WTC11 (cell line): Measurements from ENCODE around the gene ITGAX. TPM values are rescaled to one million over a fixed set of nuclear protein-coding genes. Genes with fewer than 3 reads are reported as not detected.
"Not testable (repeated sequence)": the region's sequence is repeated elsewhere in the genome, so short reads cannot be mapped to it uniquely, and the experiment has no call there.

Experiments used
- ATAC-seq: fragments of 200-7000 bp; cut with Tn5 transposase; 2 replicates; pipeline ENCODE4 v1.10.0; 2021; ENCODE audit warnings: mild to moderate bottlenecking, moderate library complexity
- CTCF ChIA-PET: fragments of 300-600 bp; sonication (Branson Sonifier 250); formaldehyde crosslinking; loops from one replicate; lab custom pipeline; 2021; ENCODE audit warnings: antibody characterized with exemption; lab: Charles Lee
- POLR2A ChIA-PET: fragments of 350-600 bp; sonication (Branson Sonifier 250); formaldehyde crosslinking; loops from one replicate; lab custom pipeline; 2021; ENCODE audit warnings: antibody characterized with exemption; lab: Charles Lee
- DNase-seq: peaks from one replicate; pipeline ENCODE4 v3.0.0; 2021; ENCODE audit warnings: low spot score
- H3K27ac Mint-ChIP-seq: 2 replicates; pipeline ENCODE4 v1.8.0; 2021; ENCODE audit warnings: mixed read lengths
- H3K27me3 Mint-ChIP-seq: 2 replicates; pipeline ENCODE4 v1.8.0; 2021; ENCODE audit warnings: low read depth, mild to moderate bottlenecking, moderate library complexity, mixed read lengths
- H3K36me3 Mint-ChIP-seq: 2 replicates; pipeline ENCODE4 v1.8.0; 2021; ENCODE audit warnings: mixed read lengths
- H3K4me1 Mint-ChIP-seq: 2 replicates; pipeline ENCODE4 v1.8.0; 2022; ENCODE audit warnings: mixed read lengths
- H3K4me3 Mint-ChIP-seq: 2 replicates; pipeline ENCODE4 v1.8.0; 2021; ENCODE audit warnings: mild to moderate bottlenecking, moderate library complexity, mixed read lengths
- H3K9me3 Mint-ChIP-seq: 2 replicates; pipeline ENCODE4 v1.8.0; 2021; ENCODE audit warnings: mixed read lengths
- CBFB ChIP-seq: sonication (generic); formaldehyde crosslinking; IDR thresholded peaks from 2 replicates; pipeline ENCODE4 v1.8.1; 2022; ENCODE audit warnings: mild to moderate bottlenecking, low read depth, missing genetic modification reagents
- CREM ChIP-seq: sonication (generic); formaldehyde crosslinking; IDR thresholded peaks from 2 replicates; pipeline ENCODE4 v1.8.1; 2022; ENCODE audit warnings: mild to moderate bottlenecking, missing genetic modification reagents, moderate library complexity
- ELF4 ChIP-seq: sonication (generic); formaldehyde crosslinking; IDR thresholded peaks from 2 replicates; pipeline ENCODE4 v1.8.1; 2022; ENCODE audit warnings: low read depth, mild to moderate bottlenecking, moderate library complexity, missing genetic modification reagents
- GRHL2 ChIP-seq: fragments of 250-450 bp; sonication (Bioruptor Pico); IDR thresholded peaks from 2 replicates; pipeline ENCODE4 v1.8.0; 2022; ENCODE audit warnings: mild to moderate bottlenecking, moderate library complexity; ENCODE audit not compliant: insufficient replicate concordance, severe bottlenecking
- HMGA2 ChIP-seq: fragments of 250-450 bp; sonication (Bioruptor Pico); IDR thresholded peaks from 2 replicates; pipeline ENCODE4 v1.4.0; 2021; ENCODE audit warnings: mild to moderate bottlenecking, moderate library complexity
- IRF2 ChIP-seq: sonication (generic); formaldehyde crosslinking; IDR thresholded peaks from 2 replicates; pipeline ENCODE4 v1.8.0; 2022; ENCODE audit warnings: low read depth, missing genetic modification reagents, borderline replicate concordance
- NR2C2 ChIP-seq: sonication (generic); formaldehyde crosslinking; IDR thresholded peaks from 2 replicates; pipeline ENCODE4 v1.8.0; 2022; ENCODE audit warnings: mild to moderate bottlenecking, missing genetic modification reagents
- RORB ChIP-seq: fragments of 250-450 bp; sonication (Bioruptor Pico); IDR thresholded peaks from 2 replicates; pipeline ENCODE4 v1.9.0; 2021; ENCODE audit warnings: mild to moderate bottlenecking
- SMAD3 ChIP-seq: sonication (generic); formaldehyde crosslinking; IDR thresholded peaks from 2 replicates; pipeline ENCODE4 v1.8.0; 2022; ENCODE audit warnings: missing genetic modification reagents, mild to moderate bottlenecking, borderline replicate concordance
- SP1 ChIP-seq: sonication (generic); formaldehyde crosslinking; conservative IDR thresholded peaks from 2 replicates; pipeline ENCODE4 v1.8.1; 2022; ENCODE audit warnings: missing genetic modification reagents
- TP53 ChIP-seq: sonication (generic); formaldehyde crosslinking; IDR thresholded peaks from 2 replicates; pipeline ENCODE4 v1.8.1; 2023; ENCODE audit warnings: mild to moderate bottlenecking, missing genetic modification reagents
- ZBTB21 ChIP-seq: sonication (generic); formaldehyde crosslinking; IDR thresholded peaks from 2 replicates; pipeline ENCODE4 v1.8.1; 2023; ENCODE audit warnings: mild to moderate bottlenecking, missing genetic modification reagents, borderline replicate concordance
- ZNF219 ChIP-seq: sonication (generic); formaldehyde crosslinking; IDR thresholded peaks from 2 replicates; pipeline ENCODE4 v1.8.0; 2023; ENCODE audit warnings: missing genetic modification reagents, mild to moderate bottlenecking, borderline replicate concordance
- ZNF416 ChIP-seq: fragments of 250-450 bp; sonication (Bioruptor Pico); IDR thresholded peaks from 2 replicates; pipeline ENCODE4 v1.9.0; 2021; ENCODE audit warnings: mild to moderate bottlenecking, inconsistent platforms
- ZNF423 ChIP-seq: fragments of 250-450 bp; sonication (Bioruptor Pico); IDR thresholded peaks from 2 replicates; pipeline ENCODE4 v2.1.2; 2022; ENCODE audit warnings: mild to moderate bottlenecking, moderate library complexity
- ZNF671 ChIP-seq: fragments of 250-450 bp; sonication (Bioruptor Pico); IDR thresholded peaks from 2 replicates; pipeline ENCODE4 v1.8.0; 2021; ENCODE audit warnings: mild to moderate bottlenecking
- total RNA-seq: library from RNA; stranded (reverse); gene quantifications from 3 replicates; pipeline ENCODE4 v1.2.3, GENCODE V29; 2021
- TF ChIP-seq, protein P1 (sequence below): sonication (generic); formaldehyde crosslinking; conservative IDR thresholded peaks from 2 replicates; pipeline ENCODE4 v1.8.1; 2022; ENCODE audit warnings: mild to moderate bottlenecking, missing genetic modification reagents
- TF ChIP-seq, protein P2 (sequence below): sonication (generic); formaldehyde crosslinking; IDR thresholded peaks from 2 replicates; pipeline ENCODE4 v1.8.1; 2023; ENCODE audit warnings: mild to moderate bottlenecking, missing genetic modification reagents, moderate library complexity
- TF ChIP-seq, protein P3 (sequence below): sonication (generic); formaldehyde crosslinking; IDR thresholded peaks from 2 replicates; pipeline ENCODE4 v1.8.0; 2023; ENCODE audit warnings: mild to moderate bottlenecking, missing genetic modification reagents
- TF ChIP-seq, protein P4 (sequence below): sonication (generic); formaldehyde crosslinking; IDR thresholded peaks from 2 replicates; pipeline ENCODE4 v1.8.1; 2022; ENCODE audit warnings: missing genetic modification reagents, borderline replicate concordance
- TF ChIP-seq, protein P5 (sequence below): sonication (generic); formaldehyde crosslinking; IDR thresholded peaks from 2 replicates; pipeline ENCODE4 v1.8.0; 2023; ENCODE audit warnings: missing genetic modification reagents
- TF ChIP-seq, protein P6 (sequence below): sonication (generic); formaldehyde crosslinking; IDR thresholded peaks from 2 replicates; pipeline ENCODE4 v1.8.1; 2023; ENCODE audit warnings: mild to moderate bottlenecking, missing genetic modification reagents
- TF ChIP-seq, protein P7 (sequence below): sonication (generic); formaldehyde crosslinking; IDR thresholded peaks from 2 replicates; pipeline ENCODE4 v1.8.0; 2022; ENCODE audit warnings: mild to moderate bottlenecking, missing genetic modification reagents

Gene ITGAX
- total RNA-seq, 1 experiment from 2014 or later, result 0.33 TPM

DNA sequence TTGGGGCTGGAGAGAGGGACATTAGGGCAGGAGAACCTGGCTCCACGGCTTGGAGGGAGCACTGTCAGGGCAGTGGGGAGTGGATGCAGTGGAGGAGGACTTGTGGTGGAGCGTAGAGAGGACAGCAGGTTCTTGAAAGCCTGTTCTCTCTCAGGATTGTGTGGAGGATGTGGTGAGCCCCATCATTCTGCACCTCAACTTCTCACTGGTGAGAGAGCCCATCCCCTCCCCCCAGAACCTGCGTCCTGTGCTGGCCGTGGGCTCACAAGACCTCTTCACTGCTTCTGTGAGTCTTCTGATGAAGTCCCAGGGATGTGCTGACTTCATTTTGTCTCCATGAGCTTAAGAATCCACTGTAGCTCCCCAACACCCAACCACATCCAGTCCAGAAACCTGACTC is 59.7 kb downstream of the ITGAX start (continued):
- TF ChIP-seq, protein P1, sequence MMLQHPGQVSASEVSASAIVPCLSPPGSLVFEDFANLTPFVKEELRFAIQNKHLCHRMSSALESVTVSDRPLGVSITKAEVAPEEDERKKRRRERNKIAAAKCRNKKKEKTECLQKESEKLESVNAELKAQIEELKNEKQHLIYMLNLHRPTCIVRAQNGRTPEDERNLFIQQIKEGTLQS (CRISPR knock-in tag), result no peak
- TF ChIP-seq, protein P2, sequence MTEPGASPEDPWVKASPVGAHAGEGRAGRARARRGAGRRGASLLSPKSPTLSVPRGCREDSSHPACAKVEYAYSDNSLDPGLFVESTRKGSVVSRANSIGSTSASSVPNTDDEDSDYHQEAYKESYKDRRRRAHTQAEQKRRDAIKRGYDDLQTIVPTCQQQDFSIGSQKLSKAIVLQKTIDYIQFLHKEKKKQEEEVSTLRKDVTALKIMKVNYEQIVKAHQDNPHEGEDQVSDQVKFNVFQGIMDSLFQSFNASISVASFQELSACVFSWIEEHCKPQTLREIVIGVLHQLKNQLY (CRISPR knock-in tag), result no peak
- TF ChIP-seq TP53 (no peak), ZNF416 (CRISPR knock-in tag) (no peak)
- TF ChIP-seq, protein P3, sequence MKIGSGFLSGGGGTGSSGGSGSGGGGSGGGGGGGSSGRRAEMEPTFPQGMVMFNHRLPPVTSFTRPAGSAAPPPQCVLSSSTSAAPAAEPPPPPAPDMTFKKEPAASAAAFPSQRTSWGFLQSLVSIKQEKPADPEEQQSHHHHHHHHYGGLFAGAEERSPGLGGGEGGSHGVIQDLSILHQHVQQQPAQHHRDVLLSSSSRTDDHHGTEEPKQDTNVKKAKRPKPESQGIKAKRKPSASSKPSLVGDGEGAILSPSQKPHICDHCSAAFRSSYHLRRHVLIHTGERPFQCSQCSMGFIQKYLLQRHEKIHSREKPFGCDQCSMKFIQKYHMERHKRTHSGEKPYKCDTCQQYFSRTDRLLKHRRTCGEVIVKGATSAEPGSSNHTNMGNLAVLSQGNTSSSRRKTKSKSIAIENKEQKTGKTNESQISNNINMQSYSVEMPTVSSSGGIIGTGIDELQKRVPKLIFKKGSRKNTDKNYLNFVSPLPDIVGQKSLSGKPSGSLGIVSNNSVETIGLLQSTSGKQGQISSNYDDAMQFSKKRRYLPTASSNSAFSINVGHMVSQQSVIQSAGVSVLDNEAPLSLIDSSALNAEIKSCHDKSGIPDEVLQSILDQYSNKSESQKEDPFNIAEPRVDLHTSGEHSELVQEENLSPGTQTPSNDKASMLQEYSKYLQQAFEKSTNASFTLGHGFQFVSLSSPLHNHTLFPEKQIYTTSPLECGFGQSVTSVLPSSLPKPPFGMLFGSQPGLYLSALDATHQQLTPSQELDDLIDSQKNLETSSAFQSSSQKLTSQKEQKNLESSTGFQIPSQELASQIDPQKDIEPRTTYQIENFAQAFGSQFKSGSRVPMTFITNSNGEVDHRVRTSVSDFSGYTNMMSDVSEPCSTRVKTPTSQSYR, result no peak

DNA sequence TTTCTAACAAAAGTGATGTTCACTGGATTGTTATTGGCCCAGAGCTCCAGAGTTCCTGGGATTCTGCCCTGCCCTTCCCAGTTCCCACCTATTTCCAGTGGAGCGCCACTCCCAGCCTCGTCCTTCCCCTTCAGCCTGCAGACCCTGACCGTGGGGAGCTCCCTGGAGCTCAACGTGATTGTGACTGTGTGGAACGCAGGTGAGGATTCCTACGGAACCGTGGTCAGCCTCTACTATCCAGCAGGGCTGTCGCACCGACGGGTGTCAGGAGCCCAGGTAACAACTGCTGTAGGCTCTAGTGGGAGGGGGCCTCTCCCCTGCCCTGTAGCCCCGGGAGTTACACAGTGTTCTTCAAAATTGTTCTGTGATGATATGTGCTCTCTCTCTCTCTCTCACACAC is 61.4 kb downstream of the ITGAX start:
- POLR2A ChIA-PET, result no interaction called here
- CTCF ChIA-PET, result no interaction called here
- TF ChIP-seq, protein P4, sequence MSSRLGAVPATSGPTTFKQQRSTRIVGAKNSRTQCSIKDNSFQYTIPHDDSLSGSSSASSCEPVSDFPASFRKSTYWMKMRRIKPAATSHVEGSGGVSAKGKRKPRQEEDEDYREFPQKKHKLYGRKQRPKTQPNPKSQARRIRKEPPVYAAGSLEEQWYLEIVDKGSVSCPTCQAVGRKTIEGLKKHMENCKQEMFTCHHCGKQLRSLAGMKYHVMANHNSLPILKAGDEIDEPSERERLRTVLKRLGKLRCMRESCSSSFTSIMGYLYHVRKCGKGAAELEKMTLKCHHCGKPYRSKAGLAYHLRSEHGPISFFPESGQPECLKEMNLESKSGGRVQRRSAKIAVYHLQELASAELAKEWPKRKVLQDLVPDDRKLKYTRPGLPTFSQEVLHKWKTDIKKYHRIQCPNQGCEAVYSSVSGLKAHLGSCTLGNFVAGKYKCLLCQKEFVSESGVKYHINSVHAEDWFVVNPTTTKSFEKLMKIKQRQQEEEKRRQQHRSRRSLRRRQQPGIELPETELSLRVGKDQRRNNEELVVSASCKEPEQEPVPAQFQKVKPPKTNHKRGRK (CRISPR knock-in tag), result no peak
- TF ChIP-seq ZNF219 (CRISPR knock-in tag), result no peak
- peaks cover 7% of the 10 kb centered on the region for H3K9me3 Mint-ChIP-seq
- H3K4me1 Mint-ChIP-seq, result no peaks in the 10 kb centered on the region
- H3K27me3 Mint-ChIP-seq, result peaks cover 4% of the 10 kb centered on the region
- no peaks in the 10 kb centered on the region for H3K36me3 Mint-ChIP-seq
- no peak for ATAC-seq
- H3K27ac Mint-ChIP-seq, result no peak overlapping the region
- DNase-seq, result no peak
- H3K4me3 Mint-ChIP-seq, result no peak overlapping the region

DNA sequence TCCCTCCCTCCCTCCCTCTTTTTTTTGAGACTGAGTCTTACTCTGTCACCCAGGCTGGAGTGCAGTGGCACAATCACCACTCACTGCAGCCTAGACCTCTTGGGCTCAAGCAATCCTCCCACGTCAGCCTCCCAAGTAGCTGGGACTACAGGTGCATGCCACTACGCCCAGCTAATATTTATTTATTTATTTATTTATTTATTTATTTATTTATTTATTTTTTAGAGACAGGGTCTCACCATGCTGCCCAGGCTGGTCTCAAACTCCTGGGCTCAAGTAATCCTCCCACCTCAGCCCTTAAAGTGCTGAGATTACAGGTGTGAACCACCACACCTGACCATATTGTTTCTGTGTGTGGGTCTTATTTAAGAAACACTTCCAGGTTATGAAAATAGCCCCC is 62.1 kb downstream of the ITGAX start:
- H3K4me3 Mint-ChIP-seq, POLR2A ChIA-PET, H3K27ac Mint-ChIP-seq, H3K9me3 Mint-ChIP-seq, H3K4me1 Mint-ChIP-seq, H3K27me3 Mint-ChIP-seq, DNase-seq, CTCF ChIA-PET, H3K36me3 Mint-ChIP-seq, ATAC-seq: not testable (repeated sequence)

DNA sequence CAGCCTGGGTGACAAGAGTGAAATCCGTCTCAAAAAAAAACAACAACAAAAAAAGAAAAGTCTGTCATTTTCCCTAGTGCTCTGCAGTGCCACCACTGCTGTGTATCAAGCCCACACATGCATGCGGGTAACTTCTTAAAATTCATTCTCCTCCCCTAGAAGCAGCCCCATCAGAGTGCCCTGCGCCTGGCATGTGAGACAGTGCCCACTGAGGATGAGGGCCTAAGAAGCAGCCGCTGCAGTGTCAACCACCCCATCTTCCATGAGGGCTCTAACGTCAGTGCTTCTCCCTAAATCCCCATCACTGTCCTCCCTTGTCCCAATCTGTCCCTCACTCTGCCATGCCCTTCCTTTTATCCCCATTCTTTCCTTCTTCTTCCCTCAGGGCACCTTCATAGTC is 62.9 kb downstream of the ITGAX start:
- no peak for ATAC-seq

More for the DNA sequence above, 62.9 kb downstream of the ITGAX start:
- ChIA-PET CTCF (no interaction called here), POLR2A (no interaction called here)
- H3K27ac Mint-ChIP-seq, result no peak overlapping the region
- no peak overlapping the region for H3K4me3 Mint-ChIP-seq
- peaks cover 9% of the 10 kb centered on the region for H3K27me3 Mint-ChIP-seq
- H3K4me1 Mint-ChIP-seq, result no peaks in the 10 kb centered on the region
- no peak for DNase-seq
- no peaks in the 10 kb centered on the region for H3K36me3 Mint-ChIP-seq
- TF ChIP-seq CREM (CRISPR knock-in tag) (no peak), TP53 (no peak), RORB (CRISPR knock-in tag) (no peak), ELF4 (no peak), HMGA2 (CRISPR knock-in tag) (no peak), IRF2 (CRISPR knock-in tag) (no peak), ZNF423 (CRISPR knock-in tag) (no peak), ZBTB21 (CRISPR knock-in tag) (no peak), NR2C2 (CRISPR knock-in tag) (no peak), GRHL2 (no peak), SMAD3 (CRISPR knock-in tag) (no peak), ZNF671 (CRISPR knock-in tag) (no peak), CBFB (CRISPR knock-in tag) (no peak), SP1 (CRISPR knock-in tag) (no peak)
- TF ChIP-seq, protein P2 (CRISPR knock-in tag), result no peak
- TF ChIP-seq, protein P5, sequence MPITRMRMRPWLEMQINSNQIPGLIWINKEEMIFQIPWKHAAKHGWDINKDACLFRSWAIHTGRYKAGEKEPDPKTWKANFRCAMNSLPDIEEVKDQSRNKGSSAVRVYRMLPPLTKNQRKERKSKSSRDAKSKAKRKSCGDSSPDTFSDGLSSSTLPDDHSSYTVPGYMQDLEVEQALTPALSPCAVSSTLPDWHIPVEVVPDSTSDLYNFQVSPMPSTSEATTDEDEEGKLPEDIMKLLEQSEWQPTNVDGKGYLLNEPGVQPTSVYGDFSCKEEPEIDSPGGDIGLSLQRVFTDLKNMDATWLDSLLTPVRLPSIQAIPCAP (CRISPR knock-in tag), result no peak
- TF ChIP-seq, protein P6, sequence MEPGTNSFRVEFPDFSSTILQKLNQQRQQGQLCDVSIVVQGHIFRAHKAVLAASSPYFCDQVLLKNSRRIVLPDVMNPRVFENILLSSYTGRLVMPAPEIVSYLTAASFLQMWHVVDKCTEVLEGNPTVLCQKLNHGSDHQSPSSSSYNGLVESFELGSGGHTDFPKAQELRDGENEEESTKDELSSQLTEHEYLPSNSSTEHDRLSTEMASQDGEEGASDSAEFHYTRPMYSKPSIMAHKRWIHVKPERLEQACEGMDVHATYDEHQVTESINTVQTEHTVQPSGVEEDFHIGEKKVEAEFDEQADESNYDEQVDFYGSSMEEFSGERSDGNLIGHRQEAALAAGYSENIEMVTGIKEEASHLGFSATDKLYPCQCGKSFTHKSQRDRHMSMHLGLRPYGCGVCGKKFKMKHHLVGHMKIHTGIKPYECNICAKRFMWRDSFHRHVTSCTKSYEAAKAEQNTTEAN (CRISPR knock-in tag), result no peak
- TF ChIP-seq, protein P7, sequence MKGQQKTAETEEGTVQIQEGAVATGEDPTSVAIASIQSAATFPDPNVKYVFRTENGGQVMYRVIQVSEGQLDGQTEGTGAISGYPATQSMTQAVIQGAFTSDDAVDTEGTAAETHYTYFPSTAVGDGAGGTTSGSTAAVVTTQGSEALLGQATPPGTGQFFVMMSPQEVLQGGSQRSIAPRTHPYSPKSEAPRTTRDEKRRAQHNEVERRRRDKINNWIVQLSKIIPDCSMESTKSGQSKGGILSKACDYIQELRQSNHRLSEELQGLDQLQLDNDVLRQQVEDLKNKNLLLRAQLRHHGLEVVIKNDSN (CRISPR knock-in tag), result no peak
- TF ChIP-seq, all 79 proteins: peak for 0
- peaks cover 7% of the 10 kb centered on the region for H3K9me3 Mint-ChIP-seq
